ENCODE data around the gene RPL28. TPM values are rescaled to one million over a fixed set of nuclear protein-coding genes. Genes with fewer than 3 reads are reported as not detected.

Gene RPL28
- polyA plus RNA-seq (ENCODE audit: insufficient read depth in 1 of 5, insufficient read length in 5 of 5, low replicate concordance in 1 of 5), result 1,000 to 10,000 TPM in 4 of 5 donors, 100 to 1,000 TPM in 1; 947 to 1,993 (median 1,238) TPM
- long read RNA-seq, donor 1, full-length matches to known transcripts, result 1,870 of 2,304 reads
- long read RNA-seq, donor 1, partial matches to known transcripts, result 346 of 2,304 reads
- long read RNA-seq, donor 1, other reads (novel, unspliced or antisense), result 88 of 2,304 reads
- long read RNA-seq, donor 2, full-length matches to known transcripts, result 939 of 1,086 reads
- long read RNA-seq, donor 2, partial matches to known transcripts, result 101 of 1,086 reads
- long read RNA-seq, donor 2, other reads (novel, unspliced or antisense), result 46 of 1,086 reads
- long read RNA-seq, donor 3, full-length matches to known transcripts, result 1,042 of 1,440 reads
- long read RNA-seq, donor 3, partial matches to known transcripts, result 346 of 1,440 reads
- long read RNA-seq, donor 3, other reads (novel, unspliced or antisense), result 52 of 1,440 reads
- long read RNA-seq, donor 4, full-length matches to known transcripts, result 989 of 1,296 reads
- long read RNA-seq, donor 4, partial matches to known transcripts, result 194 of 1,296 reads
- long read RNA-seq, donor 4, other reads (novel, unspliced or antisense), result 113 of 1,296 reads
- long read RNA-seq, donor 5, full-length matches to known transcripts, result 1,535 of 1,816 reads
- long read RNA-seq, donor 5, partial matches to known transcripts, result 181 of 1,816 reads
- long read RNA-seq, donor 5, other reads (novel, unspliced or antisense), result 100 of 1,816 reads
- long read RNA-seq, donor 6, full-length matches to known transcripts, result 1,869 of 2,132 reads
- long read RNA-seq, donor 6, partial matches to known transcripts, result 170 of 2,132 reads
- long read RNA-seq, donor 6, other reads (novel, unspliced or antisense), result 93 of 2,132 reads
- long read RNA-seq, donor 7, full-length matches to known transcripts, result 434 of 509 reads
- long read RNA-seq, donor 7, partial matches to known transcripts, result 62 of 509 reads
- long read RNA-seq, donor 7, other reads (novel, unspliced or antisense), result 13 of 509 reads
- long read RNA-seq, donor 8, full-length matches to known transcripts, result 567 of 705 reads
- long read RNA-seq, donor 8, partial matches to known transcripts, result 107 of 705 reads
- long read RNA-seq, donor 8, other reads (novel, unspliced or antisense), result 31 of 705 reads

GRCh38 chr19:55385724-55386492 lies at the start of gene RPL28:
TSS of gene RPL28 (plus strand) at chr19:55385932. CDS start at chr19:55386358, 426 bp downstream.
- peak; percentile 97 to 98 for DNase-seq

GRCh38 chr19:55336101-55336500 lies 49.6 kb upstream of the RPL28 start:
- DNase-seq, result no peak

GRCh38 chr19:55339105-55339888 lies 46.4 kb upstream of the RPL28 start, which contains the start of gene KMT5C:
TSS of gene KMT5C (plus strand) at chr19:55339876. CDS start at chr19:55341937, 2,061 bp downstream.
- peak; percentile 100 for DNase-seq

- no peak for DNase-seq
Observed at GRCh38 chr19:55339889-55340783, 45.6 kb upstream of the RPL28 start.

- DNase-seq, result no peak
Observed at GRCh38 chr19:55340784-55341147, 45.0 kb upstream of the RPL28 start.

GRCh38 chr19:55341171-55341588 lies 44.6 kb upstream of the RPL28 start:
- peak; percentile 59 to 61 for DNase-seq

- DNase-seq, result no peak
Observed at GRCh38 chr19:55341595-55342531, 43.9 kb upstream of the RPL28 start.

- DNase-seq, result no peak
Observed at GRCh38 chr19:55344444-55344843, 41.3 kb upstream of the RPL28 start.

GRCh38 chr19:55345101-55345817 lies 40.5 kb upstream of the RPL28 start:
- no peak for DNase-seq

GRCh38 chr19:55345818-55346724 lies 39.7 kb upstream of the RPL28 start:
- no peak for DNase-seq

- DNase-seq, result no peak
Observed at GRCh38 chr19:55346725-55347441, 38.8 kb upstream of the RPL28 start.

GRCh38 chr19:55347442-55348009 lies 38.2 kb upstream of the RPL28 start:
- DNase-seq, result no peak

- DNase-seq, result no peak
Observed at GRCh38 chr19:55348317-55349034, 37.3 kb upstream of the RPL28 start.

- DNase-seq, result no peak
Observed at GRCh38 chr19:55350620-55351315, 35.0 kb upstream of the RPL28 start.

Data from right lung (tissue), 10 donors.